ENCODE measurements around the gene E4F1. TPM values are rescaled to one million over a fixed set of nuclear protein-coding genes. Genes with fewer than 3 reads are reported as not detected.
"Not testable (repeated sequence)": the region's sequence is repeated elsewhere in the genome, so short reads cannot be mapped to it uniquely, and the experiment has no call there.

E4F1 gene
- total RNA-seq, 1 donor from 2014 or later: 21.0 TPM

DNA sequence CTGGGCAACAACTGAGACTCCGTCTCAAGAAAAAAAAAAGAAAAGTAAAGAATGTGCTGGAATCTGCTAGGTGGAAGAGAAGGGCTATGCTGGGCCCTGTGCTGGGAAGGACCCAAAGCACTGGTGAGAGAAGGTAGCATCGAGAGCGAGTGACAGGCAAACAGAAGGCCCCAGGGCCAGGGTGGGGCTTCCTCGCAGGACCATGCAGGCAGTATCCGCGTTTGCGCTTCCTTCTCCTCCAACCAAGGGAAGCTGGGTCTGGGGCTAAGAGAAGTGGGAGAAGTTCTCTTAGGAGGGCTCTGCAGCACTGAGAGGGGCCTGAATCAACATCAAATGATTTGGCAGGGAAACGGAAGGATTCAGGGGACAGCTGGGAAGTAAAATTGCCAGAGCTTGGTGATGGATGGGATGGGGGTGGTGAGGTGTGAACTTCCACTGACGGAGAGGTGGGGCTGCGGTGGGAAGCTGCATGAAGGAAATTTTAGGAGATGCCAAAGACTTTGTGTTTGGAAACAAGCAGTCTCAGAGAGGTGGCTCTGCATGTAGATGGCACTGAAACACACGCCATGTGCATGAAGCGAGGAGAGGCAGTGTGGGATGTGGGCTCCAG is 33.2 kb downstream of the E4F1 start:
- DNase-seq (peak; percentile 15), ATAC-seq (no peak)
- TF ChIP-seq, protein P1, sequence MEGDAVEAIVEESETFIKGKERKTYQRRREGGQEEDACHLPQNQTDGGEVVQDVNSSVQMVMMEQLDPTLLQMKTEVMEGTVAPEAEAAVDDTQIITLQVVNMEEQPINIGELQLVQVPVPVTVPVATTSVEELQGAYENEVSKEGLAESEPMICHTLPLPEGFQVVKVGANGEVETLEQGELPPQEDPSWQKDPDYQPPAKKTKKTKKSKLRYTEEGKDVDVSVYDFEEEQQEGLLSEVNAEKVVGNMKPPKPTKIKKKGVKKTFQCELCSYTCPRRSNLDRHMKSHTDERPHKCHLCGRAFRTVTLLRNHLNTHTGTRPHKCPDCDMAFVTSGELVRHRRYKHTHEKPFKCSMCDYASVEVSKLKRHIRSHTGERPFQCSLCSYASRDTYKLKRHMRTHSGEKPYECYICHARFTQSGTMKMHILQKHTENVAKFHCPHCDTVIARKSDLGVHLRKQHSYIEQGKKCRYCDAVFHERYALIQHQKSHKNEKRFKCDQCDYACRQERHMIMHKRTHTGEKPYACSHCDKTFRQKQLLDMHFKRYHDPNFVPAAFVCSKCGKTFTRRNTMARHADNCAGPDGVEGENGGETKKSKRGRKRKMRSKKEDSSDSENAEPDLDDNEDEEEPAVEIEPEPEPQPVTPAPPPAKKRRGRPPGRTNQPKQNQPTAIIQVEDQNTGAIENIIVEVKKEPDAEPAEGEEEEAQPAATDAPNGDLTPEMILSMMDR (IDR thresholded peaks at IDR 0.05): no peak
- intact Hi-C loops (cut with DNase I): no loop called here
- no peaks in the 10 kb centered on the region for H3K9me3 ChIP-seq
- H3K4me1 ChIP-seq: peaks cover 9% of the 10 kb centered on the region
- H3K27ac ChIP-seq: no peak overlapping the region
- H3K36me3 ChIP-seq: peaks cover 90% of the 10 kb centered on the region
- no peak overlapping the region for H3K4me3 ChIP-seq
- H3K27me3 ChIP-seq (ENCODE audit: low read depth): no peaks in the 10 kb centered on the region

- H3K27ac ChIP-seq: no peak overlapping the region
- H3K4me1 ChIP-seq: no peaks in the 10 kb centered on the region
- no peaks in the 10 kb centered on the region for H3K9me3 ChIP-seq
- intact Hi-C loops (cut with DNase I): no loop called here
- TF ChIP-seq, protein P1 (IDR thresholded peaks at IDR 0.05): no peak
- no peak for ATAC-seq
- H3K4me3 ChIP-seq: no peak overlapping the region
- peaks cover 100% of the 10 kb centered on the region for H3K36me3 ChIP-seq
- no peaks in the 10 kb centered on the region for H3K27me3 ChIP-seq (ENCODE audit: low read depth)
- no peak for DNase-seq
Measured at GRCh38 chr16:2257726-2258125, 34.3 kb downstream of the E4F1 start.

DNA sequence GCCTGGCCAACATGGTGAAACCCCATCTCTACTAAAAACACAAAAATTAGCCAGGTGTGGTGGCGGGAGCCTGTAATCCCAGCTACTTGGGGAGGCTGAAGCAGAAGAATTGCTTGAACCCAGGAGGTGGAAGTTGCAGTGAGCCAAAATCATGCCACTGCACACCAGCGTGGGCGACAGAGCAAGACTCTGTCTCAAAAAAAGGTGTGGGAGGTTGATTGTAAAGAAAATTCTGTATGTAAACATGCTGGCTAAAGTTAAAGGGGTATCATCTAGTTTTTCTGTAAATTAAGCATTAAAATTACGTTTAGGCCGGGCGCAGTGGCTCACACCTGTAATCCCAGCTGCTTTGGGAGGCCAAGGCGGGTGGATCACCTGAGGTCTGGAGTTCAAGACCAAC is 35.1 kb downstream of the E4F1 start:
- H3K4me1 ChIP-seq; intact Hi-C loops (cut with DNase I); H3K4me3 ChIP-seq; H3K9me3 ChIP-seq; H3K27me3 ChIP-seq (ENCODE audit: low read depth); ATAC-seq; DNase-seq; H3K27ac ChIP-seq: not testable (repeated sequence)
- H3K36me3 ChIP-seq: peaks cover 100% of the 10 kb centered on the region

- Histone ChIP-seq H3K27ac (no peak overlapping the region), H3K27me3 (ENCODE audit: low read depth) (no peaks in the 10 kb centered on the region), H3K9me3 (no peaks in the 10 kb centered on the region), H3K4me1 (peaks cover 5% of the 10 kb centered on the region), H3K4me3 (no peak overlapping the region), H3K36me3 (peaks cover 92% of the 10 kb centered on the region)
- DNase-seq (no peak), ATAC-seq (no peak)
- intact Hi-C loops (cut with DNase I): no loop called here
- TF ChIP-seq, protein P1 (IDR thresholded peaks at IDR 0.05): no peak
Measured at GRCh38 chr16:2260250-2260649, 36.9 kb downstream of the E4F1 start.

- intact Hi-C loops (cut with DNase I): not testable (repeated sequence)
Measured at GRCh38 chr16:2263026-2263425, 39.6 kb downstream of the E4F1 start.

DNA sequence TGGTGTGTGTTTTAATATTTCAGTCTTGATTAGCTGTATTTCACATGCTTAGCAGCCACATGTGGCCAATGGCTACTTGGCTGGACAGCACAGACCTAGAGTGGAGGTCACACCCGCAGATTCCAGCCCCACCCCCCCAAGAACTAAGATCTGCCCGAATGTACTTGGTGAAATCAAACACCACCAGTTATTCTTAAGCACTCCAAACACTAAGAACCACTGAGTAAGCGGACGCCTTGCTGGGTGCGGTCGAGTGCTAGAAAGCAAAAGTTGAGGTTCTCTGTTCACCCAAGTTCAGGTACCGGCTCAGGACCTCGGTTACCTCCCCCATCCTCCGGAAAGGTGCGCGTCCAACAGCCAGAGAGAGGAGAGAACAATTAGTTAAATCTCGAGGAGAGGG is 43.5 kb downstream of the E4F1 start:
- H3K9me3 ChIP-seq; intact Hi-C loops (cut with DNase I): not testable (repeated sequence)
- peak overlapping the region; percentile 98 for H3K27ac ChIP-seq

More at GRCh38 chr16:2263026-2263425, 39.6 kb downstream of the E4F1 start:
- not testable (repeated sequence) for H3K27me3 ChIP-seq (ENCODE audit: low read depth); H3K4me3 ChIP-seq; ATAC-seq; H3K27ac ChIP-seq; DNase-seq; H3K9me3 ChIP-seq
- Histone ChIP-seq H3K36me3 (peaks cover 70% of the 10 kb centered on the region), H3K4me1 (peaks cover 23% of the 10 kb centered on the region)

GRCh38 chr16:2267505-2267912 is 44.1 kb downstream of the E4F1 start:
- H3K36me3 ChIP-seq: peaks cover 25% of the 10 kb centered on the region
- H3K27me3 ChIP-seq (ENCODE audit: low read depth); H3K9me3 ChIP-seq; DNase-seq; intact Hi-C loops (cut with DNase I): not testable (repeated sequence)
- H3K4me3 ChIP-seq: peak overlapping the region; percentile 99
- peak overlapping the region; percentile 98 for H3K27ac ChIP-seq
- ATAC-seq: peak; percentile 78 to 86
- peaks cover 36% of the 10 kb centered on the region for H3K4me1 ChIP-seq

More for the DNA sequence above, 43.5 kb downstream of the E4F1 start:
- Histone ChIP-seq H3K36me3 (peaks cover 31% of the 10 kb centered on the region), H3K4me1 (peaks cover 36% of the 10 kb centered on the region), H3K4me3 (peak overlapping the region; percentile 99)
- not testable (repeated sequence) for ATAC-seq; DNase-seq; H3K27me3 ChIP-seq (ENCODE audit: low read depth)

Measured in lower lobe of right lung (tissue), 2 donors.